ENCODE data around the gene GJA10. TPM values are rescaled to one million over a fixed set of nuclear protein-coding genes. Genes with fewer than 3 reads are reported as not detected.

The GJA10 gene
- total RNA-seq, 1 experiment from 2014 or later = not detected

- Histone ChIP-seq H3K36me3 (ENCODE audit: control insufficient read depth, insufficient read depth, low read length) (no peaks in the 10 kb centered on the region), H3K27ac (ENCODE audit: low read length) (no peak overlapping the region), H3K4me3 (ENCODE audit: low read depth in 2 of 2, low read length in 2 of 2) (no peak overlapping the region), H3K4me1 (ENCODE audit: control insufficient read depth, insufficient read depth, low read length) (no peaks in the 10 kb centered on the region), H3K27me3 (ENCODE audit: control insufficient read depth, insufficient read depth, low read length) (no peaks in the 10 kb centered on the region), H3K9me3 (ENCODE audit: control insufficient read depth, insufficient read depth, low read depth, low read length) (no peaks in the 10 kb centered on the region)
- intact Hi-C loops (cut with micrococcal nuclease; ENCODE audit: unreplicated experiment) (no loop called here), in situ Hi-C loops (cut with HindIII; ENCODE audit: low pct_unique_long_range_greater_than_20kb, low sequenced_read_pairs) (no loop called here)
- no TSS peak for BruUV-seq (replicated peaks)
- ChIA-PET CTCF (no interaction called here), POLR2A (no interaction called here)
- no peak for DNase-seq (ENCODE audit: low read depth, low spot score)
- ATAC-seq = no peak
- TF ChIP-seq CTCF (IDR thresholded peaks at IDR 0.05) = no peak
- TF ChIP-seq REST (IDR thresholded peaks at IDR 0.05; ENCODE audit: insufficient read depth in 1 of 2, low read depth in 2 of 2, low read length in 1 of 2) = no peak
- no peak for TF ChIP-seq POLR2AphosphoS5 (IDR thresholded peaks at IDR 0.05; ENCODE audit: low read depth, low read length)
- TF ChIP-seq SIN3A (IDR thresholded peaks at IDR 0.05; ENCODE audit: borderline replicate concordance, insufficient read depth, low read depth, low read length) = no peak
- no peak for TF ChIP-seq TCF7L2 (IDR thresholded peaks at IDR 0.05; ENCODE audit: low read depth, low read length)
These were observed 38.1 kb downstream of the GJA10 start for GRCh38 chr6:89932245-89932802.

GRCh38 chr6:89934685-89935366 is 40.6 kb downstream of the GJA10 start:
- intact Hi-C loops (cut with micrococcal nuclease; ENCODE audit: unreplicated experiment) = no loop called here
- ATAC-seq (no peak), DNase-seq (ENCODE audit: low read depth, low spot score) (no peak)
- no TSS peak for BruUV-seq (replicated peaks)
- ChIA-PET POLR2A (no interaction called here), CTCF (no interaction called here)
- Histone ChIP-seq H3K4me1 (ENCODE audit: control insufficient read depth, insufficient read depth, low read length) (no peaks in the 10 kb centered on the region), H3K9me3 (ENCODE audit: control insufficient read depth, insufficient read depth, low read depth, low read length) (no peaks in the 10 kb centered on the region), H3K4me3 (ENCODE audit: low read depth in 2 of 2, low read length in 2 of 2) (no peak overlapping the region), H3K27ac (ENCODE audit: low read length) (no peak overlapping the region), H3K36me3 (ENCODE audit: control insufficient read depth, insufficient read depth, low read length) (no peaks in the 10 kb centered on the region), H3K27me3 (ENCODE audit: control insufficient read depth, insufficient read depth, low read length) (no peaks in the 10 kb centered on the region)
- no peak for TF ChIP-seq POLR2AphosphoS5 (IDR thresholded peaks at IDR 0.05; ENCODE audit: low read depth, low read length)
- no peak for TF ChIP-seq CTCF (IDR thresholded peaks at IDR 0.05)
- TF ChIP-seq SIN3A (IDR thresholded peaks at IDR 0.05; ENCODE audit: borderline replicate concordance, insufficient read depth, low read depth, low read length) = no peak
- TF ChIP-seq TCF7L2 (IDR thresholded peaks at IDR 0.05; ENCODE audit: low read depth, low read length) = no peak
- TF ChIP-seq REST (IDR thresholded peaks at IDR 0.05; ENCODE audit: insufficient read depth in 1 of 2, low read depth in 2 of 2, low read length in 1 of 2) = no peak
- in situ Hi-C loops (cut with HindIII; ENCODE audit: low pct_unique_long_range_greater_than_20kb, low sequenced_read_pairs) = no loop called here

Data from Panc1 (cell line).